ENCODE measurements around the gene GRIA1. TPM values are rescaled to one million over a fixed set of nuclear protein-coding genes. Genes with fewer than 3 reads are reported as not detected.

Gene GRIA1
- total and polyA plus RNA-seq, 10 of the 15 experiments (the other 5 are each of a cell fraction or from before 2014, with no cell fraction given), result 0.04 to 0.18 (median 0.04) TPM; not detected in 7

GRCh38 chr5:153791339-153791738 lies 300.9 kb downstream of the GRIA1 start:
- Histone ChIP-seq H3K9ac (ENCODE audit: control insufficient read depth, insufficient read depth, low read length) (no peak overlapping the region), H3K4me2 (ENCODE audit: control insufficient read depth, insufficient read depth) (no peak overlapping the region), H3K27me3 (replicated peaks in 1 of 2; ENCODE audit: control insufficient read depth in 2 of 2, insufficient read depth in 2 of 2, low read length in 1 of 2) (no peaks in the 10 kb centered on the region), H3K4me3 (no peak overlapping the region), H3K36me3 (ENCODE audit: control insufficient read depth in 2 of 2, insufficient read depth in 2 of 2, low read length in 1 of 2) (no peaks in the 10 kb centered on the region), H3K4me1 (ENCODE audit: control insufficient read depth, insufficient read depth, low read length) (no peaks in the 10 kb centered on the region), H3K9me3 (replicated peaks; ENCODE audit: control insufficient read depth, insufficient read depth, low read length) (no peaks in the 10 kb centered on the region), H3K27ac (ENCODE audit: control insufficient read depth, insufficient read depth) (no peak overlapping the region), H2AFZ (ENCODE audit: control insufficient read depth, low read depth, low read length) (no peak overlapping the region), H3K79me2 (ENCODE audit: control insufficient read depth, insufficient read depth, low read length) (no peaks in the 10 kb centered on the region), H4K20me1 (ENCODE audit: control insufficient read depth, insufficient read depth) (no peaks in the 10 kb centered on the region)
- in situ Hi-C loops (cut with MboI), result no loop called here
- no TSS peak for BruUV-seq (replicated peaks)
- POLR2A ChIA-PET, result no interaction called here
- CTCF ChIA-PET, result no interaction called here
- WGBS (ENCODE audit: insufficient coverage, insufficient replicate concordance, low lambda C conversion rate, missing lambda C conversion rate), result 31% methylated on average over 2 of the region's 2 CpGs
- RAD21 ChIA-PET (ENCODE audit: unreplicated experiment), result no interaction called here
- SMC1A ChIA-PET (ENCODE audit: uncharacterized antibody, unreplicated experiment), result no interaction called here
- no peak for DNase-seq (ENCODE audit: low read depth, low spot score)
- no peak for ATAC-seq
- no peak for FAIRE-seq
- intact Hi-C loops (cut with micrococcal nuclease; ENCODE audit: unreplicated experiment), result no loop called here
- TF ChIP-seq EED (IDR thresholded peaks at IDR 0.05; ENCODE audit: low read depth), result no peak
- no peak for TF ChIP-seq ZNF592 (IDR thresholded peaks at IDR 0.05)
- TF ChIP-seq POLR2AphosphoS5 (IDR thresholded peaks at IDR 0.05; ENCODE audit: low read length), result no peak
- TF ChIP-seq CBX5 (IDR thresholded peaks at IDR 0.05; ENCODE audit: low read depth), result no peak
- no peak for TF ChIP-seq ZNF217 (IDR thresholded peaks at IDR 0.05)
- TF ChIP-seq, protein P1, sequence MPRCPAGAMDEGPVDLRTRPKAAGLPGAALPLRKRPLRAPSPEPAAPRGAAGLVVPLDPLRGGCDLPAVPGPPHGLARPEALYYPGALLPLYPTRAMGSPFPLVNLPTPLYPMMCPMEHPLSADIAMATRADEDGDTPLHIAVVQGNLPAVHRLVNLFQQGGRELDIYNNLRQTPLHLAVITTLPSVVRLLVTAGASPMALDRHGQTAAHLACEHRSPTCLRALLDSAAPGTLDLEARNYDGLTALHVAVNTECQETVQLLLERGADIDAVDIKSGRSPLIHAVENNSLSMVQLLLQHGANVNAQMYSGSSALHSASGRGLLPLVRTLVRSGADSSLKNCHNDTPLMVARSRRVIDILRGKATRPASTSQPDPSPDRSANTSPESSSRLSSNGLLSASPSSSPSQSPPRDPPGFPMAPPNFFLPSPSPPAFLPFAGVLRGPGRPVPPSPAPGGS (IDR thresholded peaks at IDR 0.05; ENCODE audit: borderline replicate concordance, insufficient read depth, low read depth, low read length, poor library complexity, severe bottlenecking), result no peak
- TF ChIP-seq, protein P2, sequence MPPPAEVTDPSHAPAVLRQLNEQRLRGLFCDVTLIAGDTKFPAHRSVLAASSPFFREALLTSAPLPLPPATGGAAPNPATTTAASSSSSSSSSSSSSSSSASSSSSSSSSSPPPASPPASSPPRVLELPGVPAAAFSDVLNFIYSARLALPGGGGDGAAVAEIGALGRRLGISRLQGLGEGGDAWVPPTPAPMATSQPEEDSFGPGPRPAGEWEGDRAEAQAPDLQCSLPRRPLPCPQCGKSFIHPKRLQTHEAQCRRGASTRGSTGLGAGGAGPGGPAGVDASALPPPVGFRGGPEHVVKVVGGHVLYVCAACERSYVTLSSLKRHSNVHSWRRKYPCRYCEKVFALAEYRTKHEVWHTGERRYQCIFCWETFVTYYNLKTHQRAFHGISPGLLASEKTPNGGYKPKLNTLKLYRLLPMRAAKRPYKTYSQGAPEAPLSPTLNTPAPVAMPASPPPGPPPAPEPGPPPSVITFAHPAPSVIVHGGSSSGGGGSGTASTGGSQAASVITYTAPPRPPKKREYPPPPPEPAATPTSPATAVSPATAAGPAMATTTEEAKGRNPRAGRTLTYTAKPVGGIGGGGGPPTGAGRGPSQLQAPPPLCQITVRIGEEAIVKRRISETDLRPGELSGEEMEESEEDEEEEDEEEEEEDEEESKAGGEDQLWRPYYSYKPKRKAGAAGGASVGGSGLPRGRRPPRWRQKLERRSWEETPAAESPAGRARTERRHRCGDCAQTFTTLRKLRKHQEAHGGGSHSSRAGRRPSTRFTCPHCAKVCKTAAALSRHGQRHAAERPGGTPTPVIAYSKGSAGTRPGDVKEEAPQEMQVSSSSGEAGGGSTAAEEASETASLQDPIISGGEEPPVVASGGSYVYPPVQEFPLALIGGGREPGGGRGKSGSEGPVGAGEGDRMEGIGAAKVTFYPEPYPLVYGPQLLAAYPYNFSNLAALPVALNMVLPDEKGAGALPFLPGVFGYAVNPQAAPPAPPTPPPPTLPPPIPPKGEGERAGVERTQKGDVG (CRISPR knock-in tag; IDR thresholded peaks at IDR 0.05), result no peak
- no peak for TF ChIP-seq RELB (IDR thresholded peaks at IDR 0.05; ENCODE audit: low read depth)
- no peak for TF ChIP-seq SIN3A (IDR thresholded peaks at IDR 0.05; ENCODE audit: low read depth, low read length)
- no peak for TF ChIP-seq EZH2 (IDR thresholded peaks at IDR 0.05; ENCODE audit: borderline replicate concordance, control insufficient read depth, low read depth, low read length)
- no peak for TF ChIP-seq NR2C1 (IDR thresholded peaks at IDR 0.05)
- no peak for TF ChIP-seq IRF3 (IDR thresholded peaks at IDR 0.05)
- TF ChIP-seq PAX8 (IDR thresholded peaks at IDR 0.05), result no peak
- TF ChIP-seq RUNX3 (IDR thresholded peaks at IDR 0.05; ENCODE audit: low read length), result no peak

Data from GM12878 (cell line).